ENCODE results near the gene RAET1L. TPM values are rescaled to one million over a fixed set of nuclear protein-coding genes. Genes with fewer than 3 reads are reported as not detected.
"Not testable (repeated sequence)": the region's sequence is repeated elsewhere in the genome, so short reads cannot be mapped to it uniquely, and the experiment has no call there.

Gene RAET1L, protein sequence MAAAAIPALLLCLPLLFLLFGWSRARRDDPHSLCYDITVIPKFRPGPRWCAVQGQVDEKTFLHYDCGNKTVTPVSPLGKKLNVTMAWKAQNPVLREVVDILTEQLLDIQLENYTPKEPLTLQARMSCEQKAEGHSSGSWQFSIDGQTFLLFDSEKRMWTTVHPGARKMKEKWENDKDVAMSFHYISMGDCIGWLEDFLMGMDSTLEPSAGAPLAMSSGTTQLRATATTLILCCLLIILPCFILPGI
- total RNA-seq (2021) = not detected in 2 replicates
- not detected for Bru-seq, nascent RNA
- not detected for BruChase-seq, experiment 1, labeled RNA remaining after a 2-hour chase
- not detected for BruChase-seq, experiment 2, labeled RNA remaining after a 6-hour chase
- long read RNA-seq = 0 reads

- Histone ChIP-seq H3K4me1 (ENCODE audit: insufficient read depth, low read length, poor library complexity, severe bottlenecking) (peaks cover 8% of the 10 kb centered on the region), H3K9me3 (ENCODE audit: low read depth, low read length, poor library complexity, severe bottlenecking) (no peaks in the 10 kb centered on the region), H3K27me3 (replicated peaks; ENCODE audit: insufficient read depth, low read depth, low read length, poor library complexity) (peaks cover 16% of the 10 kb centered on the region), H3K4me3 (ENCODE audit: low read depth, low read length, poor library complexity, severe bottlenecking) (peak within 1 kb of the TSS; percentile 21), H3K27ac (ENCODE audit: low read depth, low read length, poor library complexity, severe bottlenecking) (no peak within 1 kb of the TSS), H3K36me3 (ENCODE audit: insufficient read depth, low read length, poor library complexity, severe bottlenecking) (no peaks in the 10 kb centered on the region)
- no peak for TF ChIP-seq EZH2 (IDR thresholded peaks at IDR 0.05; ENCODE audit: borderline replicate concordance, low read depth, low read length, poor library complexity, severe bottlenecking)
- TF ChIP-seq, protein P1, sequence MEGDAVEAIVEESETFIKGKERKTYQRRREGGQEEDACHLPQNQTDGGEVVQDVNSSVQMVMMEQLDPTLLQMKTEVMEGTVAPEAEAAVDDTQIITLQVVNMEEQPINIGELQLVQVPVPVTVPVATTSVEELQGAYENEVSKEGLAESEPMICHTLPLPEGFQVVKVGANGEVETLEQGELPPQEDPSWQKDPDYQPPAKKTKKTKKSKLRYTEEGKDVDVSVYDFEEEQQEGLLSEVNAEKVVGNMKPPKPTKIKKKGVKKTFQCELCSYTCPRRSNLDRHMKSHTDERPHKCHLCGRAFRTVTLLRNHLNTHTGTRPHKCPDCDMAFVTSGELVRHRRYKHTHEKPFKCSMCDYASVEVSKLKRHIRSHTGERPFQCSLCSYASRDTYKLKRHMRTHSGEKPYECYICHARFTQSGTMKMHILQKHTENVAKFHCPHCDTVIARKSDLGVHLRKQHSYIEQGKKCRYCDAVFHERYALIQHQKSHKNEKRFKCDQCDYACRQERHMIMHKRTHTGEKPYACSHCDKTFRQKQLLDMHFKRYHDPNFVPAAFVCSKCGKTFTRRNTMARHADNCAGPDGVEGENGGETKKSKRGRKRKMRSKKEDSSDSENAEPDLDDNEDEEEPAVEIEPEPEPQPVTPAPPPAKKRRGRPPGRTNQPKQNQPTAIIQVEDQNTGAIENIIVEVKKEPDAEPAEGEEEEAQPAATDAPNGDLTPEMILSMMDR (conservative IDR thresholded peaks at IDR 0.05; ENCODE audit: low read depth, low read length) = no peak
- peak; percentile 23 for DNase-seq (ENCODE audit: low spot score)
- BruUV-seq (replicated peaks) = no TSS peak
- ChIA-PET POLR2A (ENCODE audit: low non-redundant PET) (no interaction called here), CTCF (no interaction called here)
- intact Hi-C loops (cut with micrococcal nuclease; ENCODE audit: unreplicated experiment) = no loop called here
These were observed at the start of gene RAET1L for GRCh38 chr6:150025201-150025917. RAET1L (minus strand) TSS chr6:150025532; CDS start chr6:150025471, 61 bp downstream.

DNA sequence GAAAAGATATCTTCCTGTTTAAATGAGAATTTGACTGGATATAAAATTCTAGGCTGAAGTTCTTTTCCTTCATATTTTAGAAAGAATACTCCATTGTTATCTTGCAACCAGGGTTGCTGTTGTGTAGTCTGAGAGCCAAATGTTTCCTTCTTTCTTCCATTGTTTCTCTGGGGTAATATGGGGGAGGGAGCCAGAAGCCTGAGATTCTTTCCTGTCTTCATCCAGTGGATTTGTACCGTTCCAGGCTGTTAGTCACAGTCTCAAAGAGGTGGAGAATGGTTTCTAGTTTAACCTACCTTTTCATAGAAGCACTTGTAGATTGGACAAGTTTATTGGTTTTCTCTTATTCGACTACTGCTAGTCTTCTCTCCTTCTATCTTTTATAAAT, 49.7 kb upstream of the RAET1L start:
- no TSS peak for BruUV-seq (replicated peaks)
- POLR2A ChIA-PET (ENCODE audit: low non-redundant PET) = interaction anchor here (0.7 kb wide), 1 partner anchor 301 kb away, joined by 3 read pairs; no protein-coding TSS in a partner anchor
- CTCF ChIA-PET = no interaction called here

GRCh38 chr6:150074396-150075033, 49.2 kb upstream of the RAET1L start:
- H3K27me3 ChIP-seq (replicated peaks; ENCODE audit: insufficient read depth, low read depth, low read length, poor library complexity); H3K4me3 ChIP-seq (ENCODE audit: low read depth, low read length, poor library complexity, severe bottlenecking); H3K4me1 ChIP-seq (ENCODE audit: insufficient read depth, low read length, poor library complexity, severe bottlenecking); H3K36me3 ChIP-seq (ENCODE audit: insufficient read depth, low read length, poor library complexity, severe bottlenecking); H3K27ac ChIP-seq (ENCODE audit: low read depth, low read length, poor library complexity, severe bottlenecking); H3K9me3 ChIP-seq (ENCODE audit: low read depth, low read length, poor library complexity, severe bottlenecking); DNase-seq (ENCODE audit: low spot score); BruUV-seq (replicated peaks); CTCF ChIA-PET: not testable (repeated sequence)
- POLR2A ChIA-PET (ENCODE audit: low non-redundant PET) = interaction anchor here (0.7 kb wide), 1 partner anchor 302 kb away, joined by 3 read pairs; no protein-coding TSS in a partner anchor
- intact Hi-C loops (cut with micrococcal nuclease; ENCODE audit: unreplicated experiment) = loop anchor here (10.0 kb wide), 1 partner anchor 670 kb away; no protein-coding TSS in a partner anchor

More for the DNA sequence above, 49.7 kb upstream of the RAET1L start:
- Histone ChIP-seq H3K9me3 (ENCODE audit: low read depth, low read length, poor library complexity, severe bottlenecking) (no peaks in the 10 kb centered on the region), H3K4me3 (ENCODE audit: low read depth, low read length, poor library complexity, severe bottlenecking) (no peak overlapping the region), H3K4me1 (ENCODE audit: insufficient read depth, low read length, poor library complexity, severe bottlenecking) (no peaks in the 10 kb centered on the region), H3K27ac (ENCODE audit: low read depth, low read length, poor library complexity, severe bottlenecking) (no peak overlapping the region), H3K36me3 (ENCODE audit: insufficient read depth, low read length, poor library complexity, severe bottlenecking) (no peaks in the 10 kb centered on the region), H3K27me3 (replicated peaks; ENCODE audit: insufficient read depth, low read depth, low read length, poor library complexity) (no peaks in the 10 kb centered on the region)
- intact Hi-C loops (cut with micrococcal nuclease; ENCODE audit: unreplicated experiment) = loop anchor here (10.0 kb wide), 1 partner anchor 670 kb away; no protein-coding TSS in a partner anchor
- TF ChIP-seq, protein P1 (conservative IDR thresholded peaks at IDR 0.05; ENCODE audit: low read depth, low read length) = no peak
- no peak for TF ChIP-seq EZH2 (IDR thresholded peaks at IDR 0.05; ENCODE audit: borderline replicate concordance, low read depth, low read length, poor library complexity, severe bottlenecking)
- DNase-seq (ENCODE audit: low spot score) = no peak

Measured in A673 (cell line).